GM23248 (cell line): ENCODE data around the gene CFP.

Experiments used
- EZH2 ChIP-seq: fragments of 200-600 bp; sonication (generic); IDR thresholded peaks from 2 replicates; pipeline ENCODE4 v1.6.1; 2018; ENCODE audit warnings: antibody characterized with exemption, mild to moderate bottlenecking; ENCODE audit not compliant: insufficient read depth, poor library complexity, severe bottlenecking
- EZH2phosphoT487 ChIP-seq: fragments of 200-600 bp; sonication (generic); IDR thresholded peaks from 2 replicates; pipeline ENCODE4 v1.6.1; 2018; ENCODE audit warnings: antibody characterized with exemption, moderate library complexity, mild to moderate bottlenecking, low read depth; ENCODE audit not compliant: insufficient read depth

GRCh38 chrX:47618923-47619485, 10.7 kb downstream of the CFP start:
- TF ChIP-seq EZH2 (no peak), EZH2phosphoT487 (no peak)
